Midbrain (tissue), 1 donor: ENCODE measurements around the gene NT5C.
"Not testable (repeated sequence)": the region's sequence is repeated elsewhere in the genome, so short reads cannot be mapped to it uniquely, and the experiment has no call there.

Source experiments
- DNase-seq: peaks from one replicate; lab custom pipeline; 2025; lab: John Stamatoyannopoulos, UW

The NT5C gene

GRCh38 chr17:75144816-75145512, 13.4 kb upstream of the NT5C start:
- DNase-seq = no peak

- DNase-seq = no peak
Measured at GRCh38 chr17:75142236-75142971, 10.9 kb upstream of the NT5C start.

GRCh38 chr17:75138519-75138918, 7.0 kb upstream of the NT5C start:
- no peak for DNase-seq

GRCh38 chr17:75137762-75138161, 6.2 kb upstream of the NT5C start:
- DNase-seq = not testable (repeated sequence)

- no peak for DNase-seq
Measured at GRCh38 chr17:75135946-75136345, 4.4 kb upstream of the NT5C start.

- no peak for DNase-seq
Measured at GRCh38 chr17:75135452-75135851, 3.9 kb upstream of the NT5C start.

GRCh38 chr17:75133607-75134347, 2.2 kb upstream of the NT5C start:
- DNase-seq = not testable (repeated sequence)

GRCh38 chr17:75133001-75133400, 1.5 kb upstream of the NT5C start:
- DNase-seq = no peak

GRCh38 chr17:75132018-75133000, 767 bp upstream of the NT5C start:
- DNase-seq = not testable (repeated sequence)

GRCh38 chr17:75130632-75131277, 787 bp downstream of the NT5C start:
- DNase-seq = peak; percentile 46

- no peak for DNase-seq
Measured at GRCh38 chr17:75130059-75130631, 1.4 kb downstream of the NT5C start.

- no peak for DNase-seq
Measured at GRCh38 chr17:75129576-75129975, 2.0 kb downstream of the NT5C start.

GRCh38 chr17:75128694-75129505, 2.6 kb downstream of the NT5C start:
- no peak for DNase-seq

GRCh38 chr17:75127936-75128335, 3.6 kb downstream of the NT5C start:
- not testable (repeated sequence) for DNase-seq

- no peak for DNase-seq
Measured at GRCh38 chr17:75126954-75127353, 4.6 kb downstream of the NT5C start.

- DNase-seq = no peak
Measured at GRCh38 chr17:75125984-75126383, 5.6 kb downstream of the NT5C start.

GRCh38 chr17:75124819-75125162, 6.8 kb downstream of the NT5C start:
- no peak for DNase-seq

GRCh38 chr17:75124041-75124818, 7.3 kb downstream of the NT5C start:
- no peak for DNase-seq

GRCh38 chr17:75118307-75118706, 13.2 kb downstream of the NT5C start:
- DNase-seq = no peak
